ENCODE measurements around the gene PRSS22.
A peak's percentile ranks its signal among the peaks of the same experiment; 100 is the strongest.

The PRSS22 gene

DNA sequence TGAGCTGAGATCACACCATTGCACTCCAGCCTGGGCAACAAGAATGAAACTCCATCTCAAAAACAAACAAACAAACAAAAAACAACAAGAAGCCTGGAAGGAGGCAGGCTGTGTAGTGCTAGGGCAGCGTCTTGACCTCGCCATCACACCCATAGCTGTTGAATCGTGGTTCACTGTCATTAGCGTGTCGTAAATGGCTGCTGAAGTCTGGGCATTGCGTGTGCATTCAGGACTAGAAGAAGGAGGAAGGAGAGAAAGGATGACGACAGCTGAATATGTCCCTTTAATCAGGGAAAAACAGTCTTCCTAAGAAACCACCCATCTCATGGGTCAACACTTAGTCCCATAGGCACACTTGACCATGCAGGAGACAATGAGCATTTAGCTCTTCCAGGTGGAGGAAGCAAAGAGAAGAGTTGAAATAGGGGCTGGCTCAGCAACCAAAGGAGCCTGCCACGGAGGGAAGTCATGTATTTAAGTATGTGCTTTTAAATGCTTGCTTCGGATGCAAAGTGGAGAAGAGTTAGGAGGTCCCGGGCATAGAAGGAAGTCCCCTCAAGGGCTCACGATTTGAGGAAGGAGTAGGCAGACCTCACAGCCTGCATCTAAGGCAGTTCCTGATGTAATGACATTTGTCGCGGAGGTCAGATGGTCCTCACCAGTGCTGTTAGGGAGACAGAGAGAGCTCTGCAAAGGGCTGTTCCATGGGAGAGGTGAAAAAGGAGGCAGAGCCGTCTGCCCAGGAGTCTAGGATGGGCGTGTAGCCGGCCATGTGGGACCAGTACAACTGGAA, 8.8 kb downstream of the PRSS22 start:
- no peak for DNase-seq (ENCODE audit: low spot score)

DNA sequence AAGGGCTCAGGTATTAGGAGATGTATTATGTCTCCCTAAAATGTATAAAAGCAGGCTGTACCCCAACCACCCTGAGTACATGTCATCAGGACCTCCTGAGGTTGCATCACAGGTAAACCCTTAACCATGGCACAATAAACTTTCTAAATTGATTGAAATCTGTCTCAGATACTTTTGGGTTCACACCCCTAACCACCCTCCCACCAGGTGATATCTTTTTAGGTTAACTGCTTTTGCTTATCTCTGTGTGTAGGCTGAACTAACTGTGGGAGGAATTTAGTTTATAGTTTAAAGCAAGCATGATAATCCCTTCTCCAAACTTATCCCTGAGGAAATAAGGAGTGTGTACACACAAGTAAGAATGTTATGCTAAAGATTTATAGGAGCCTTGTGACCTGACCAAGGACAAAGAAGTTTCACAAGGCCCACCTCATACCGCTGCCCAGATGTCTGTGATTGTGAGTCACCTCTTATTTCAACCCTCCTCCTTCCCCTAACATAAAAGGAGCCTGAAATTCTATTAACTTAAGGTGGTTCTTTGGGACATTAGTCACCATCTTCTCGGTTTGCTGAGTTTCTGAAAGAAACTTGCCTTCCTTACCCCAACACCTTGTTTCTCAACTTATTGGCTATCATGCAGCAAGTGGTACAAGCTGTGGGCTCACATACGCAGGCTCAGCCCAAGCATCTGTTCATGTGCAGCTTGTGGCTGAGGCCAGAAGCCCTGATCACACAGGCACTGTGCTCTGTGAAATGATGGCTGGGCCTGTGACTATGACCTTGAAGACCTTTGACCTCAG, 11.3 kb downstream of the PRSS22 start:
- DNase-seq (ENCODE audit: low spot score), result no peak

DNA sequence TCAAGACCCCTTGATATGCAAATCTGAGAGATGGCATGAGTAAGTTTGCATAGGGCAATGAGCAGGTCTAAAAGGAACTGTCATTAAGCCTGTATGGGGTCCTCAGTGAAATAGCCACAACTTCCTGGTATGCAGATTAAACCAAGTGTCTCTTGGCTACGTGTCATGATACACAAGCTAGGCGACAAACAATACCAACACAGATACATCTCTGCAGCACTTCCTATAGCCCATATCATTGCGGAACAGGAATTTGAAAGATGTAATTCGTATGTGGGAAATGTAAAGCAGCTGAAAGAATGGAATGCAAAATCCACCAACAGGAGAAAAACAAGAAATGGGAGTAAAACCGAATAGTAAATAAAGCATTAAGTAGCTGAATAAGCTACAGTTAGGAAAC, 12.9 kb downstream of the PRSS22 start:
- DNase-seq (ENCODE audit: low spot score), result no peak

DNA sequence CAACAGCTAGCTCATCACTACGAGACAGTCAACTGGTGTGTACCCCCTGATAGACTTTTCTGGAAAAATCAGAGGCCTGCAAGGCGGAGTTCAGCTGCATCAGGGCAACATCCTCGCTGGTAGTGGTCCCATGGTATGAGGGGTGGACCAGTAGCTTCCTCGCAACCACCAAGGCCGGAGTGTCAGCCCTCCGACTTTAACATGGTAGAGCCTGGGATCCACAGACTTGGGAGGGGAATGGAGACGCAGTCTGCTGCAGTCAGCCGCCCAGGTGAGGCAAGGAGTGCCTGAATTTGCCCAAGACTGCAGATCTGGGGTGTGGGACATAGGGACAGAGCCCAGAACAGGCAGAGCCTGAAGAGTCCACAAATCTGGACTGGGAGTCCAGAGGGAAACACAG, 14.4 kb downstream of the PRSS22 start:
- no peak for DNase-seq (ENCODE audit: low spot score)

DNA sequence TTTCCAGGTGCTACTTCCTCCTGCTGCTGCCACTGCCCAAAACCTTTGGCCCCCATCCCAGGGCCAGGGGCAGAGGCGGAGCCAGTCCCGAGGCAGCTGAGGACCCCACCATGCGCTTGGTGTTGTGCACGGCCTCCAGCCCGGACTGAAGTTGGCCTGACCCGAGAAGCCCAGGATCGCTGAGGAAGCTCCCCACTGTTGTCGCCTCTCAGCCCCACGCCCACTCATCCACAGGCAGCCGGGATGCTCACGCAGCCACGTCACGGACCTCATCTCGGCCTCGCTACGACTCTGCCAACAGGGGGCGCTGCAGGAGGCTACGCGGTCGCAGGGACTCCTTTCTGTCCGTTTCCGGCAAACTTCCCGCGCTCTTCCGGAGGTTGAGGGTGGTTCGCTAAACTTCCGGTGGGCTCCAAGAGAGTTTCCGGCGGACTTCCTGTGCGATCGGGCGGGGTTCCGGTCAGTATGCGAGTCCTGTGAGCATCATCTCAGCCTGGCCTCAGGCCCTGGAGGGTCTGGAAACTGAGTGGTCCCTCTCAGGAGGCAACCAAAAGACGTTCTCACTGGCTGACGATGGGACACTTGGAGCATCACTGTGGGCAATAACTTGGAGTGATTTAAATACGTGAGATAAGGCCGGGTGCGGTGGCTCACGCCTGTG, 15.5 kb downstream of the PRSS22 start:
- peak; percentile 60 for DNase-seq (ENCODE audit: low spot score)

DNA sequence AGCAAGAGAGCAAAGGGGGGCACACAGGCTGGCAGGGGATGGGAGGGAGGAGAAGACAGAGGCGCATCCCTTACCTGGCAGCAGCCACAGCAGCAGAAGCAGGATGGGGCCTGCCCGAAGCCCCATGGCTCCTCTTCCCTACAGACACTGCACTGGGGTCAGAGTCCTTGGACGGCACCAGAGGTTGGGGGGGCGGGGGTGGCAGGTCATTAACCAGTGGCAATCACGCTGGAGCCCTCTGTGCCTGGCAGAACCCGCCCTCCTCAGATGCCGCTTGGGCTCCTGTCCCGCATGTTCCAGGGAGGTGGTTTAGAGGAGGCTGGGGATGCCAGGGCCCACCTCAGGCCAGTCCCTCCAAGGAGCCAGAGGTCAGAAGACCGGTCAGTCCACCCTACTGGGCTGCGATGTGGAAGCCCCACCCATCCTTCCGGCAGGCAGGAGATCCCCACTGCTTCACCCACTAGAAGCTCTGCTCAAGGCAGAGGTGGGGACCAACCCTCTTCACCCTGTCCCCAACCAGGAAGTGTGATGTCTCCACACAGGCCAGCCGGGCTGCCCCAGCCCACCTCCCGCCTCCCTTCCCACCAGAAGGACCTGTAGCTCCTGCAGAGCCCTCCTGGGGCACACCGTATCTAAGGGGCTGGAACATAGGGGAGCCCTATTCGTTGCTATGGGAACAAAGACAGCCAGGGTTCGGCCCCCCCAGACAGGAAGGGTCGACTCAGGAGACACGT, 16.2 kb downstream of the PRSS22 start:
- DNase-seq (ENCODE audit: low spot score), result no peak

DNA sequence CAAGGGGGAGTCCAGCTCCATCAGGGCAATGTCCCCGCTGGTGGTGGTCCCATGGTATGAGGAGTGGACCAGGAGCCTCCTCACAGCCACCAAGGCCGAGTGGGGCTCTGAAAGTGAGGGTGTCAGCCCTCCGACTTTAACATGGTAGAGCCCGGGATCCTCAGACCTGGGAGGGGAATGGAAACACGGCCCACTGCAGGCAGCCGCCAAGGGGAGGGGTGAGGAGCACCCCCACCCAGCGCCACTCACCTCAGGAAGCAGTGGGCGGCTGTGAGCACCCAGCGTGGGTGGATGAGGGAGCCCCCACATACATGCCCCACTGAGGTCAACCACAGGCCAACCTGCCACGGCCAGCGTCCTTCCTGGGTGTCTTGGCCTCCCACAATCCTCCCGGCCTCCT, 17.1 kb downstream of the PRSS22 start:
- no peak for DNase-seq (ENCODE audit: low spot score)

DNA sequence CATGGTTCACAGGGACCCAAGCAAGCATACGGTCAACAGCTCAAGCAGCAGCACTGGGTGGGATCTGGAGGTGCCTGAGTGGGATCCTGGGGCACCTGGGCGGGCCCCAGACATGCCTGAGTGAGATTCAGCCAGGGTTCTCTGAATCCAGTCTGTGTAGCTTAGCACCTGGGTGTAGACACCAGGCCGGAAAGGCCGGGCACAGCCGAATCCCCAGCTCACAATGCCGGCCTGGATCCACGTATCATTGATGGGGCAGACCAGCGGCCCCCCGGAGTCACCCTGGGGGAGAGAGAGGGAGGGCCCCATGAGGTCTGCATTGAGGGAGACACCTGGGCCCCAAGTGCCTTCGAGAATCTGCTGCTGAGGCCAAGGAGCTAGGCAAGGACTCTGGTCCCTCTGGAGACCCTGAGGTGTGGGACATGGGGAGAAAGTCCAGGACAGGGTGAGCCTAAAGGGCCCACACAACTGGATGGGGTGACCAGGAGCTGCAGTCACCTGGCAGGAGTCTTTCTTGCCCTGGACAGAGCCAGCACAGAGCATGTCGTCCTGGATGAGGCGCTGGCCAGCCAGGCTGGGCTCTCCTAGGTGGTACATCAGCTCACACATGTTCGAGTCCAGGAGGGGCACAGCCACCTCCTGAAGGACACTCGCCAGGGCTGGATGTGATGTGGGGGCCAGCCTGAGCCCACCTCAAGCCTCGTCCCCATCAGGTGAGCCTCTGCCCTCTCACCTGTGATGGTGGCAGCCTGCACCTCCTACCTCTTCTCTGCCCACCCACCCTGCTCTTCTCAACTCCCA, 18.1 kb downstream of the PRSS22 start:
- no peak for DNase-seq (ENCODE audit: low spot score)

DNA sequence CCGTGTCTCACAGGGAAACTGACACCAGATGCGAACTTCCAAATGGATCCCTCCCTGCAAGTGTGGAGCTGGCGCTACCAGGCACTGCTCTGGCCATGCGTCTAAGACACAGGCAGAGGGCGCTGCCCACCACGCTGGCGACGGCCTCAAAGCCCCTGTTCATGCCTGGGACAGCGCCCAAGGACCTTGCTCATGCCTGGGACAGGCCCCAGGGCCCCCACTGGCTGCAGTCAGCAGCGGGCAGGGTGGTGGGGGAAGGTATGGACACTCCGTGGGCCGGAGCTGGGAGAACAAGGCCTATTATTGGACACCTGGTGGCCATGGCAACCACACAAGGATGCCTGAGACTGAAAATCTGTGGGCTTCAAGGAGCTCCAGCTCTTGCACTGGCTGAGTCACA, 19.0 kb downstream of the PRSS22 start:
- peak; percentile 75 for DNase-seq (ENCODE audit: low spot score)

DNA sequence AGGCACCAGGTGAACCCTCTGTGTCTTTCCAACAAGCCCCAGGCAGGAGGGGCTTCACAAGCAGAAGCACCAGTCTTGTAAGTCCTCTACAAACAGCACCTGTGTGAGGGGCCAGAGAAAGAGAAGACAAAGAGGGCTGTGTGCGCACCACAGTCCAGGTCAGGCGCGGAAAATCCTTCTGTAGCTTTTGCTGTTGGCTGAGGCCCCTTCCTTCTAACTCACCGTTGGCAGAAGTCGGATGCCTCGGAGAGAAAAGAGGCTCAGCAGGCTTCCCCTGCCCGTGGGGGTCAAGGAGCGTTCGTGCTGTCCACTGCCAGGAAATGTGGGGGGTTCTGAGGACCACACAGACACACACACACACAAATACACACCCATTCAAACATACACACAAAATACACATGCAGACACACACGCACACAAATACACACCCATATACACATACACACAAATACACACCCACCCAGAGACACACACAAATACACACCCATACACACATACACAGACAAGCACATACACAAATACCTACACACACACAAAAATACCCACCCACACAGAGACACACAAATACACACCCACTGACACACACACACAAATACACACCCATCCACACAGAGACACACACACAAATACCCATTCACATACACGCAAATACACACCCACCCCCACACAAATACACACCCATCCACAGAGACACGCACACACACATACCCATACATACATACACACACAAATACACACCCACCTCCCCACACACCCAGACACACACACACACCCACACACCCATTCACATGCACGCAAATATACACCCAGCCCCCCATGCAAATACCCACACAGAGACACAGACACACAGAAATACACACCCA, 21.1 kb downstream of the PRSS22 start:
- no peak for DNase-seq (ENCODE audit: low spot score)

DNA sequence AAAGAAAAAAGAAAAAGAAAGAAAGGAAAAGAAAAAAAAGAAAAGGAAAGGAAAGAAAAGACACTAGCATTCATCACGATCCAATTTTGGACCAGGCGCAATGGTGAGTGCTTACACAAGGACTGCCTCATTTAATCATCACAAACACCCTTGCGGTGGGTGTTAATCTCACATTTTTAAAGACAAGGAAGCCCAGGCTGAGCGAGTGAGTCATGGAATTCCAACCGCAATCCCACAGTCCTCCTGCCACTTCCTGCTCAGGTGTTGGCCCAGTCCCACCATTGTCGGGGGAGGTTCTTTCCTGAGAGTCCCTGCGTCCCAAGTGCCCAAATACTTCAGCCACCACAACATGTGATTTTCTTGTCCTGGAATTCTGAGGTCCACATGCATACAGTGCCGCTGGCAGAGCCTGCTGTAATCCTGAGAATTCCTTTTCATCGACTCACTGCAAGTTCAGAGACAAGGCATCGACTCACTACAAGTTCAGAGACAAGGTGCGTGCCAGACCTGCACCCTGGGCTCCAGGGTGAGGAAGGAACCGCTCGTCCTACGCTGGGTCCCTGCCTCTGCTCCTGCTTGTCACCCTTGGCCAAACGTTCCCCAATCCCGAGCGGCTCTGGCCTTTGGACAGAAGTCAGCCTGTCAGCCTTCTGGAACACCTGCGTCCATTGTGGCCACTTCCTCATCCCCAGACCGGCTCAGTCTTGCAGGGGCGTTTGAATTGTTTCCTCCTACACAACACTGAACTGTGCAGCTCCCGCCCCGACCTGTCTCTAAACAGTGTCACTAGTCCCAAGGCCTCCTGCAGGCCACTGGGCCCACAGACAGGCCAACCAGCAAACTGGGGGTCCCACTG, 22.1 kb downstream of the PRSS22 start:
- no peak for DNase-seq (ENCODE audit: low spot score)

DNA sequence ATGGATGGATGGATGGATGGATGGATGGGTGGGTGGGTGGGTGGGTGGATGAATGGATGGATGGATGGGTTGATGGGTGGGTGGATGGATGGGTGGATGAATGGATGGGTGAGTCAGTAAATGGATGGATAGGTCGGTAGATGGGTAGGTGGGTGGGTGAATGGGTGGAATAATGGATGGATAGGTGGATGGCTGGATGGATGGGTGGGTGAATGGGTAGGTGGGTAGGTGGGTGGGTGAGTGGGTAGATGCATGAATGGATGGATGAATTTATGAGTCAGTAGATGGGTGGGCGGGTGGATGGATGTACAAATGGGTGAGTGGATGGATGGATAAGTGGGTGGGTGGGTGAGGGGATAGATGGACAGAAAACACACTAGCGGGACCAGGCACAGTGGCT, 23.0 kb downstream of the PRSS22 start:
- no peak for DNase-seq (ENCODE audit: low spot score)

DNA sequence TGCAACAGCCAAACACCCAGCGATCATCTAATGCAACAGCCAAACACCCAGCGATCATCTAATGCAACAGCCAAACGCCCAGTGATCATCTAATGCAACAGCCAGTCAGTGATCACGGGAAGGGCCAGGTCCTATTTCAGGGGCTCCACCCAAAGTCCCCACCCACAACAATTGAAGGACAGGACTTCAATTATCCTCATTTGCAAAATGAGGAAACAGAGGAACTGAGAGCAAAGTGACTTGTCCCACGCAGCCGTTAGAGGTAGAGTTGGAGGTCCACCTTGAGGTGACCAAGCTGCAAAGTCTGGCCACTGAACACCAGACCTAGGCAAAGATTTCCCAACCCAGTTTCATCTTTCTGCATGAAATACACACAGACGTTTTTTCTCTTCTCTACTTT, 24.2 kb downstream of the PRSS22 start:
- DNase-seq (ENCODE audit: low spot score), result no peak

DNA sequence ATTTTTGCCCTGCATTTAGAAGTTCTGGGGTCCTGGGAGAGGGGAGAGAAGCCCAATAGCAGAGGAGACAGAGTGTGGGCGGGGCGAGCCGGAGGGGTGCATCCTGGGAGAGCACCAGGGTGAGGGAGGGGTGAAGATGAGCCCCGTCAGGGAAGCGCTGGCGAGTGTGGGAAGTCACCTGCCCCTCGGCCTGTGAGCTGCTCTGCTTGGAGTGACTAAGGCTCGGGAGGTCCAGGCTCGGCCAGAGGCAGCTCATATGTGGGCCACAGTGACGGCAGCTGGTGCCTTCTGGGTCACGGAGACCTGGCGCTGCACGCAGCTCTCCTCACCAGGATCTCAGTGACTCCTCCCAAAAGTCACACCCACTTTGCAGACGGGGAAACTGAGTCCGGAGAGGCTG, 26.8 kb downstream of the PRSS22 start:
- no peak for DNase-seq (ENCODE audit: low spot score)

DNA sequence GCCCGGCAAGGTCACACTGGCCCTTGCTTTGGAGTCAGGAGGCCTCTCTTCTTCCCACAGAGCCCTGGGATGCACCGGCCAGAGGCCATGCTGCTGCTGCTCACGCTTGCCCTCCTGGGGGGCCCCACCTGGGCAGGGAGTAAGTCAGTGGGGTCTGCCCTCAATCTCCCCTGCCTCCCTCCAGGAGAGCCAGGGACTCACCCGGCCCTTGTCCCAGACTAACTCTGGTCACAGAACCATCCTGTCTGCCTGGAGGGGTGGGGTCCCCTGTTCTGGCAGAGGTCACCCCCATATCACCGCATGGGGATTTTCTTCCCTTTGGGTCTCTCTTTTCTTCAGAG, 27.6 kb downstream of the PRSS22 start:
- DNase-seq (ENCODE audit: low spot score), result no peak

DNA sequence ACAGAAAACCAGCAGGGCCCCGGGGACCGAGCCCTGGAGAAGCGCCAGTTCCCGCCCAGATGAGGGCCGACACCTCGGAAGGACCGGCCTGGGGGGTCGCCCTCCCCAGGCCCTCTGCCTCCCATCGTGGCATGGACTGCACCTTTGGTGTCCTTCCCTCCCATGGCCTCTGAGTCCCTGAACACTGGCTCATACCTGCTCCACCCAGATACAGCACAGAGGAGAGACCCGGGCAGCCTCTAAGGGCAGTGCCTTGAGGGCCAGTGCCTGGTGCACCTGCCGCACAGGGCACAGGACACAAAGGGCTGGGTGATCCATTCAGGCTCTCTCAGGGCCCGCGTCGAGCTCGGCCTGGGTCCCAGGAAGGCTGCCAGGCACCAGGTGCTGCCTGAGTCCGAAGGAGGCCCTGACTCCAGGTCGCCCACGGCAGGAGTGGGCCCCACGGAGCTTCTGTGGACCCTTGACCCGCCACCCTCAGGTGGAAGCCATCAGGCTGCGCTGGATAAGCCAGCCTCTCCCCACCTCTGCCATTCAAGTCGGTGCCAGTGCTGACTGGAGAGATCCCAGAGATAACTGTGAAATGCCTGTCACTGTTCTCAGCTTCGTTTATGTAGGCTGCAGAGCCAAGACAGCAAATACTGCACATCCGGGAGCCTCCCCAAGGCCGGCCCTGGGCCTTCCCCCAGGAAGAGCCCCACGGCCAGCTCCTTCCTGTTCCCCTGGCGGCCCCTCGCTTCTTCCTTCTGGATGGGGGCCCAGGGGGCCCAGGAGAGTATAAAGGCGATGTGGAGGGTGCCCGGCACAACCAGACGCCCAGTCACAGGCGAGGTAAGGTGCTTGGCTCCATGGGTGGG, 28.2 kb downstream of the PRSS22 start, which contains the start of gene ZG16B:
TSS of gene ZG16B (plus strand) at position 803 of the 854 bp plus-strand sequence. CDS start 139 bp downstream, outside the sequence.
- DNase-seq (ENCODE audit: low spot score), result no peak

DNA sequence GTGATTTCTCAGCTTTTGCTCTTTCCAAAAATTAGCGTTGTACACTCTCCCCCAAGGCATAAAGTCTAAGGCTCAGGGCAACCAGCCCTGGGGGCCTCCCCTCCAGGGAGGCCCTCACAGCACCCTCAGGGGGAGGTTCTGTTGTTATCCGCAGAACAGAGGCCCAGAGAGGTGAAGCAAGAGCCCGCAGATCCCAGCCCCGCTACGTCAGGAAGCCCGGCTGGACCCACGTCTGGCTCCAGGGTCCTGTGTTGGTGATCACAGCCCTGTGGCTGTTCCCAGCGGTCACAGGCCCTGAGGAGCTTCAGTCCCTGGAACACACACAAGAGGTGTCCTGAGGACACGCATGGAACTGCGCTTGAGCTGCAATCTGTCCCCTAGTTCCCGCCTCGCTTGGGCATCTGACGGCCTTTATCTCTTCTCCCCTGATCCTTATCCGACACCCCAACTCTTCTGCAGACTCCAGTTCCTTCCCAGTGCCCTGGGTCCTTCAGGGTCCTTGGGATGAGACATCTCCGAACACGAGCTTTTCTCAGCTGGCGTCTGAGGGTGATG, 29.0 kb downstream of the PRSS22 start:
- no peak for DNase-seq (ENCODE audit: low spot score)

DNA sequence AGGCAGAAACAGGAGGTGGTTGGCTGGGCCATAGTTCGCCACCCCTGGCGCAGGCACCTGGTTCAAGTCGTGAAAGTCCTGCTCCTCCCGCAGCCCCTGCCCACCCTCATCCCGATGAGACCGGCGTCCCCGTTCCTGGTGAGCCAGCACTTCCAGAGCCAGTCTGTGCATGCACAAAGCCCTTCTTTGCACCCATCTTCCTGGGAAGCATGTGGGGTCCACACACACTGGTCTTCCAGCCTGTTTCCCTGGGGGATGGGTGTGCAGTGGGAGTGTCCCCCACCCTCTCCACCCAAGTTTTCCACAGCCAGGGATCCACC, 29.5 kb downstream of the PRSS22 start:
- no peak for DNase-seq (ENCODE audit: low spot score)

Measured in cerebellar cortex (tissue), 1 donor.